Breast epithelium (tissue), 4 donors: ENCODE results near the gene OXT. TPM values are rescaled to one million over a fixed set of nuclear protein-coding genes. Genes with fewer than 3 reads are reported as not detected.

Experiments
- DNase-seq, 2 donors: peaks; one replicate each; pipeline ENCODE4 v3.0.0-alpha.2; 2019; ENCODE audit warnings: low spot score in 2 of 2
- H3K27ac ChIP-seq, 2 donors: fragments of 200-600 bp; sonication (generic) in 1 of 2; one replicate each; pipeline ENCODE4 v1.5.1; 2016 to 2019; ENCODE audit warnings: mild to moderate bottlenecking in 1 of 2
- H3K27me3 ChIP-seq, 2 donors: fragments of 200-600 bp; sonication (generic) in 1 of 2; one replicate each; pipeline versions ENCODE4 v1.5.1 to v1.6.0; 2017 to 2019; ENCODE audit warnings: control low read depth in 1 of 2, mild to moderate bottlenecking in 1 of 2
- H3K36me3 ChIP-seq: fragments of 200-600 bp; one replicate; pipeline ENCODE4 v1.5.1; 2019
- H3K4me1 ChIP-seq, 2 donors: fragments of 200-600 bp; sonication (generic); one replicate each; pipeline ENCODE4 v1.5.1; 2016 to 2019; ENCODE audit warnings: control low read depth in 1 of 2
- H3K4me3 ChIP-seq, 3 donors: fragments of 200-600 bp; sonication (generic); 1 replicate in 2 of 3; 2 replicates in 1 of 3; pipeline ENCODE4 v1.5.1; 2016 to 2019; ENCODE audit warnings: mild to moderate bottlenecking in 3 of 3, moderate library complexity in 2 of 3
- H3K9me3 ChIP-seq, 2 donors: fragments of 200-600 bp; sonication (generic) in 1 of 2; one replicate each; pipeline ENCODE4 v1.5.1; 2016 to 2019; ENCODE audit warnings: control low read depth in 1 of 2
- POLR2A ChIP-seq: fragments of 450-650 bp; IDR thresholded peaks from one replicate; pipeline ENCODE4 v1.6.1; 2016; ENCODE audit warnings: antibody characterized with exemption, mild to moderate bottlenecking, moderate library complexity
- POLR2AphosphoS5 ChIP-seq, 3 donors: sonication (generic); formaldehyde crosslinking; IDR thresholded peaks; one replicate each; pipeline ENCODE4 v1.6.1; 2017; ENCODE audit warnings: antibody characterized with exemption in 3 of 3
- intact Hi-C: fragments of 100-400 bp; cut with DNase I; formaldehyde crosslinking; loops from one replicate; pipeline ENCODE4 v1.15.1; 2023; ENCODE audit warnings: low total_unique reads
- total RNA-seq, 3 donors: library from RNA; depleted of rRNA; stranded (reverse); fragments of >200 nt; gene quantifications; one replicate each; pipeline ENCODE4 v1.1.0, GENCODE V29; 2016
- TF ChIP-seq, protein P1 (sequence below), 3 donors: fragments of 450-650 bp; IDR thresholded peaks; one replicate each; pipeline ENCODE4 v1.5.1; 2016 to 2017; ENCODE audit warnings: antibody characterized with exemption in 3 of 3, mild to moderate bottlenecking in 3 of 3, moderate library complexity in 3 of 3

The OXT gene
- total RNA-seq, 3 donors from 2014 or later = 4.5 TPM; not detected in 2

DNA sequence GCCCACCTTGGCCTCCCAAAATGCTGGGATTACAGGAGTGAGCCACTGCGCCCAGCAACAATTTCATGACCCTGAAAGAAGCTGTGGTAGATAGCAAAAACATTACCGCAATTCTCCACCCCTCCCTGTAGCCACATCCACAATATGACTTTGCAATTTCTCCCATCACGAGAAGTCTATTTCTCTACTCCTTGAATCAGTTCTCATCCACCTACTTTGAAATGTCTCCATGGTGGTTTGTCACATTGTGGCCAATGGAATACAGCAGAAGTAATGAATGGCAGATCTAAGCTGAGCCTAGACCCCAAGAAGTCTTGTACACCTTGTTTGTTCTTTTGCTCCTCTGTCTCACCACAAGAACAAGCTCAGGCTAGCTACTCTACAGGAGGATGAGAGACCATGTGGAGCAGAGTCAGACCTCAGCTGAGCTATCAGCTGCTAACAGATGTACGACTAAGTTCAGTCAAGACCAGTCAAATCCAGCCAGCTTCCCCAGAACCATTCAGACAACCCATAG lies 6.3 kb downstream of the OXT start:
- no peak for TF ChIP-seq POLR2AphosphoS5 (IDR thresholded peaks at IDR 0.05)
- TF ChIP-seq, protein P1, sequence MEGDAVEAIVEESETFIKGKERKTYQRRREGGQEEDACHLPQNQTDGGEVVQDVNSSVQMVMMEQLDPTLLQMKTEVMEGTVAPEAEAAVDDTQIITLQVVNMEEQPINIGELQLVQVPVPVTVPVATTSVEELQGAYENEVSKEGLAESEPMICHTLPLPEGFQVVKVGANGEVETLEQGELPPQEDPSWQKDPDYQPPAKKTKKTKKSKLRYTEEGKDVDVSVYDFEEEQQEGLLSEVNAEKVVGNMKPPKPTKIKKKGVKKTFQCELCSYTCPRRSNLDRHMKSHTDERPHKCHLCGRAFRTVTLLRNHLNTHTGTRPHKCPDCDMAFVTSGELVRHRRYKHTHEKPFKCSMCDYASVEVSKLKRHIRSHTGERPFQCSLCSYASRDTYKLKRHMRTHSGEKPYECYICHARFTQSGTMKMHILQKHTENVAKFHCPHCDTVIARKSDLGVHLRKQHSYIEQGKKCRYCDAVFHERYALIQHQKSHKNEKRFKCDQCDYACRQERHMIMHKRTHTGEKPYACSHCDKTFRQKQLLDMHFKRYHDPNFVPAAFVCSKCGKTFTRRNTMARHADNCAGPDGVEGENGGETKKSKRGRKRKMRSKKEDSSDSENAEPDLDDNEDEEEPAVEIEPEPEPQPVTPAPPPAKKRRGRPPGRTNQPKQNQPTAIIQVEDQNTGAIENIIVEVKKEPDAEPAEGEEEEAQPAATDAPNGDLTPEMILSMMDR (IDR thresholded peaks at IDR 0.05) = no peak
- TF ChIP-seq POLR2A = no peak
- H3K4me3 ChIP-seq = no peak overlapping the region
- H3K27me3 ChIP-seq = peaks cover 0 to 4% of the 10 kb centered on the region in 2 donors
- intact Hi-C loops = no loop called here
- no peaks in the 10 kb centered on the region for H3K36me3 ChIP-seq
- no peak overlapping the region for H3K27ac ChIP-seq
- H3K4me1 ChIP-seq = no peaks in the 10 kb centered on the region
- H3K9me3 ChIP-seq = no peaks in the 10 kb centered on the region
- peak in 1 of 2 donors; percentile 15 for DNase-seq

DNA sequence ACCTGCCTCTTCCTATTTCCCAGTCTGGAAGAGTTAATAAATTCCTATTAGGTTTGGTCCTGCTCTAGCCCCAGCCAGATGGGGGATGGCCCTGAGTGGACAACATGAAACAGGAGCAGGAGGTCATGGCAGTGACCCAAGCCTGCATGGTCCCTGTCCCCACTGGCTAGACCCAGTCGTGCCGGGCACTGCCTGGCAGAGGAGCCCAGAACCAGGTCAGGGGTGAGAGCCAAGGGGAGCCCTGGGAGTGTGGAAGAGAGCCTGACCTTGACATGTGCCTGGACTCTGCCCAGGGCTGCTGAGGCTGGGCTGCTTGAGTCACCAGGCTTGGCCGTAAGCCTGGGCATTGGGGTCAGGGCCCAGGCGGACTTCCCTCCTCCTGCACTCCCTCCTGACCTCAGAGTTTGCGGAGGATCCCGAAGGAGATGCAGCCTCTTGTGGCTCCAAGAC lies 9.5 kb downstream of the OXT start:
- TF ChIP-seq, protein P1 (IDR thresholded peaks at IDR 0.05) = no peak
- TF ChIP-seq POLR2A (no peak), POLR2AphosphoS5 (IDR thresholded peaks at IDR 0.05) (no peak)
- no peak overlapping the region for H3K27ac ChIP-seq
- H3K4me1 ChIP-seq = no peaks in the 10 kb centered on the region
- DNase-seq = no peak
- no peaks in the 10 kb centered on the region for H3K9me3 ChIP-seq
- no peaks in the 10 kb centered on the region for H3K36me3 ChIP-seq
- intact Hi-C loops = no loop called here
- H3K27me3 ChIP-seq = peaks cover 3 to 18% of the 10 kb centered on the region in 2 donors
- H3K4me3 ChIP-seq = no peak overlapping the region

DNA sequence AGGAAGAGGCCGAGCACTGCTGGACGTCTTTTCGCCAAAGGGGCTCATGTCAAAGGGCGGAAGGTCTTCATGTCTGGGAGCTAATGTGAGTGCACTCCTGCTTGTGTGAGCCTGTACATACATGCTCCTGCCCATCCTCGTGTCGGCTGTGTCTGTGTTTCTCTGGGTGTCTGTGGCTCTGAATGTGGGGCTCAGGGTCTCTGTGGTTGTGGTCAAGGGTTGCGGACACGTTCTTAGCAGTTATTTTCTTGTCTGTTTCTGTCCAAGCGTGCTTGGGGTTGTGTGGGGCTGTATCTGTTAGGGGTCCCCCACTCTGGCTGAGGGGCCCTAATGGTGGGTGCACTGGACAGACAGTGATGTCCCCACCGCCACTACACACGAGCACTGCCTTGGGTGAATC lies 10.2 kb downstream of the OXT start:
- H3K27me3 ChIP-seq = peaks cover 3 to 18% of the 10 kb centered on the region in 2 donors
- no peaks in the 10 kb centered on the region for H3K9me3 ChIP-seq
- no peaks in the 10 kb centered on the region for H3K4me1 ChIP-seq
- H3K36me3 ChIP-seq = no peaks in the 10 kb centered on the region
- no peak for DNase-seq
- TF ChIP-seq POLR2AphosphoS5 (IDR thresholded peaks at IDR 0.05) (no peak), POLR2A (no peak)
- TF ChIP-seq, protein P1 (IDR thresholded peaks at IDR 0.05) = no peak
- H3K4me3 ChIP-seq = no peak overlapping the region
- intact Hi-C loops = no loop called here
- no peak overlapping the region for H3K27ac ChIP-seq

DNA sequence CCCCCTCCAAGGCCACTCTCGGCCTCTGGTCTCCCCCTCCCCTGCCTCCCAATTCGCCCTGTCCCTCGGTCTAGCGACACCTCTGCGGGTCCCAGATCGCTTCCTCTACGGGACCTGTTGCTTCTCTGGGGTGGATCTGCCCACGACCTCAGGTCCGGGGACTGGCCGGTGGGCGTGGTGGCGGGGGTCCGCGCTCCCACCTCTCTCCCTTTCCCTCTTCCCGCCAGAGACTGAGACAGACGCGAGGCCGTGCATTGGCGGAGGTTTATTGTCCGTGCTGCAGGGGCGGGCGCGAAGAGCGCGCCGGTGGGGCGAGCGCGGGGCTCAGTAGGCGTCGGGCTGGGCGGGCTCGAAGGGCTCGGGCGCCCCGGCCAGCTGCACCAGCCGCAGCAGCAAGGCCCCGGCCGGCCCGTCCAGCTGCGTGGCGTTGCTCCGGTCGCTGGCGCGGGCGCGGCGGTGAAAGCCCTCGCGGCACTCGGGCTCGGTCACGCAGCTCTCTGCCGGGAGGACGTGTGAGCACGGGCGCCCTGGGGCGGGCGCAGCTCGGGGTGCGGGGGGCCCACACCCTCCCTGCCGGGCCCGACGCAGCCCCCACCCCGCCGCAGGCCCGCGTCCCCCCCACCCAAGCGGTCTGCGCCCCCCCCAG lies 11.0 kb downstream of the OXT start:
- TF ChIP-seq, protein P1 (IDR thresholded peaks at IDR 0.05) = no peak
- no peak for TF ChIP-seq POLR2A
- no peak for TF ChIP-seq POLR2AphosphoS5 (IDR thresholded peaks at IDR 0.05)
- H3K9me3 ChIP-seq = no peaks in the 10 kb centered on the region
- H3K4me3 ChIP-seq = peak overlapping the region; percentile 17 to 71 (median 46)
- H3K27ac ChIP-seq = no peak overlapping the region
- peaks cover 3 to 18% of the 10 kb centered on the region in 2 donors for H3K27me3 ChIP-seq
- no peaks in the 10 kb centered on the region for H3K36me3 ChIP-seq
- intact Hi-C loops = no loop called here
- H3K4me1 ChIP-seq = no peaks in the 10 kb centered on the region
- DNase-seq = no peak
